ENCODE data around the gene SNTG2.

DNA sequence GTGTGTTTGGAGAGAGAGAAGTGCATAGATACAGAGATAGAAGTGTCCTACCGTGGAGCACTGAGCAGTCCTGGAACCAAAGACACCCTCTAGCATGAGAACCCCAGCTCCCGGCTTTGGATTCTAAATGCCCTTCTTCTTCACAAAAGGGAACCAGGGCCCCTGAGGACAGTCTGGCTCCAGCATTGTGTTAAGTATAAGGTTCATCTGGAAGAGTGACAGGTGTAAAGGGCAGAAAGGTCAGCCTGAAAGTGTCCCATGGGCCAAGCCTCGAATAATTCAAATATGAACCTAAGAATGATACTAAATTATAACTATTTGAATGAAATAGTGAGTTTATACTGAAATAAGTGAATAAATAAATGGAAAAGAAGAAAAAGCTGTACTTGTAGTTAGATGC lies 109.7 kb downstream of the SNTG2 start:
- TF ChIP-seq RARB (CRISPR knock-in tag; IDR thresholded peaks at IDR 0.05), result no peak
- TF ChIP-seq, protein P1, sequence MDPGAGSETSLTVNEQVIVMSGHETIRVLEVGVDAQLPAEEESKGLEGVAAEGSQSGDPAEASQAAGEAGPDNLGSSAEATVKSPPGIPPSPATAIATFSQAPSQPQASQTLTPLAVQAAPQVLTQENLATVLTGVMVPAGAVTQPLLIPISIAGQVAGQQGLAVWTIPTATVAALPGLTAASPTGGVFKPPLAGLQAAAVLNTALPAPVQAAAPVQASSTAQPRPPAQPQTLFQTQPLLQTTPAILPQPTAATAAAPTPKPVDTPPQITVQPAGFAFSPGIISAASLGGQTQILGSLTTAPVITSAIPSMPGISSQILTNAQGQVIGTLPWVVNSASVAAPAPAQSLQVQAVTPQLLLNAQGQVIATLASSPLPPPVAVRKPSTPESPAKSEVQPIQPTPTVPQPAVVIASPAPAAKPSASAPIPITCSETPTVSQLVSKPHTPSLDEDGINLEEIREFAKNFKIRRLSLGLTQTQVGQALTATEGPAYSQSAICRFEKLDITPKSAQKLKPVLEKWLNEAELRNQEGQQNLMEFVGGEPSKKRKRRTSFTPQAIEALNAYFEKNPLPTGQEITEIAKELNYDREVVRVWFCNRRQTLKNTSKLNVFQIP (CRISPR knock-in tag; IDR thresholded peaks at IDR 0.05; ENCODE audit: borderline replicate concordance, low read depth), result no peak
- TF ChIP-seq, protein P2, sequence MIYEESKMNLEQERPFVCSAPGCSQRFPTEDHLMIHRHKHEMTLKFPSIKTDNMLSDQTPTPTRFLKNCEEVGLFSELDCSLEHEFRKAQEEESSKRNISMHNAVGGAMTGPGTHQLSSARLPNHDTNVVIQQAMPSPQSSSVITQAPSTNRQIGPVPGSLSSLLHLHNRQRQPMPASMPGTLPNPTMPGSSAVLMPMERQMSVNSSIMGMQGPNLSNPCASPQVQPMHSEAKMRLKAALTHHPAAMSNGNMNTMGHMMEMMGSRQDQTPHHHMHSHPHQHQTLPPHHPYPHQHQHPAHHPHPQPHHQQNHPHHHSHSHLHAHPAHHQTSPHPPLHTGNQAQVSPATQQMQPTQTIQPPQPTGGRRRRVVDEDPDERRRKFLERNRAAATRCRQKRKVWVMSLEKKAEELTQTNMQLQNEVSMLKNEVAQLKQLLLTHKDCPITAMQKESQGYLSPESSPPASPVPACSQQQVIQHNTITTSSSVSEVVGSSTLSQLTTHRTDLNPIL (CRISPR knock-in tag; IDR thresholded peaks at IDR 0.05; ENCODE audit: low read depth), result no peak
- no peak for TF ChIP-seq ZNF70 (CRISPR knock-in tag; IDR thresholded peaks at IDR 0.05)
- TF ChIP-seq, protein P3, sequence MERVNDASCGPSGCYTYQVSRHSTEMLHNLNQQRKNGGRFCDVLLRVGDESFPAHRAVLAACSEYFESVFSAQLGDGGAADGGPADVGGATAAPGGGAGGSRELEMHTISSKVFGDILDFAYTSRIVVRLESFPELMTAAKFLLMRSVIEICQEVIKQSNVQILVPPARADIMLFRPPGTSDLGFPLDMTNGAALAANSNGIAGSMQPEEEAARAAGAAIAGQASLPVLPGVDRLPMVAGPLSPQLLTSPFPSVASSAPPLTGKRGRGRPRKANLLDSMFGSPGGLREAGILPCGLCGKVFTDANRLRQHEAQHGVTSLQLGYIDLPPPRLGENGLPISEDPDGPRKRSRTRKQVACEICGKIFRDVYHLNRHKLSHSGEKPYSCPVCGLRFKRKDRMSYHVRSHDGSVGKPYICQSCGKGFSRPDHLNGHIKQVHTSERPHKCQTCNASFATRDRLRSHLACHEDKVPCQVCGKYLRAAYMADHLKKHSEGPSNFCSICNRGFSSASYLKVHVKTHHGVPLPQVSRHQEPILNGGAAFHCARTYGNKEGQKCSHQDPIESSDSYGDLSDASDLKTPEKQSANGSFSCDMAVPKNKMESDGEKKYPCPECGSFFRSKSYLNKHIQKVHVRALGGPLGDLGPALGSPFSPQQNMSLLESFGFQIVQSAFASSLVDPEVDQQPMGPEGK (CRISPR knock-in tag; IDR thresholded peaks at IDR 0.05; ENCODE audit: borderline replicate concordance), result no peak
- TF ChIP-seq ZFP3 (CRISPR knock-in tag; IDR thresholded peaks at IDR 0.05), result no peak
- TF ChIP-seq ARNTL (CRISPR knock-in tag; IDR thresholded peaks at IDR 0.05; ENCODE audit: borderline replicate concordance, low read depth), result no peak
